Body of pancreas (tissue), 4 donors: ENCODE measurements around the gene FXYD7.

ENCODE experiments used
- CTCF ChIP-seq, 7 experiments: fragments of 450-650 bp in 4 of 7; fragments of 200-600 bp in 3 of 7; sonication (generic) in 3 of 7; IDR thresholded peaks; one replicate each; pipeline ENCODE4 v1.5.1; 2016 to 2019; ENCODE audit warnings: antibody characterized with exemption in 7 of 7
- POLR2A ChIP-seq, 3 donors: fragments of 450-650 bp; IDR thresholded peaks; one replicate each; pipeline ENCODE4 v1.6.1; 2016; ENCODE audit warnings: antibody characterized with exemption in 3 of 3, mild to moderate bottlenecking in 2 of 3

GRCh38 chr19:35134601-35135242 lies 8.3 kb upstream of the FXYD7 start, which contains the start of gene LGI4:
- TF ChIP-seq CTCF (IDR thresholded peaks at IDR 0.05) (no peak), POLR2A (IDR thresholded peaks at IDR 0.05) (no peak)
